Measurements from ENCODE around the gene PSMD9.
A peak's percentile ranks its signal among the peaks of the same experiment; 100 is the strongest.

PSMD9 gene

GRCh38 chr12:121892673-121893561, 4.3 kb downstream of the PSMD9 start:
- Mint-ChIP-seq H3K36me3 (ENCODE audit: low read depth) (peaks cover 22% of the 10 kb centered on the region), H3K27me3 (no peaks in the 10 kb centered on the region), H3K9me3 (no peaks in the 10 kb centered on the region), H3K4me3 (no peak overlapping the region), H3K4me1 (peaks cover 52% of the 10 kb centered on the region), H3K27ac (peak overlapping the region; percentile 16)
- DNase-seq (no peak), ATAC-seq (no peak)

GRCh38 chr12:121893961-121894460, 5.4 kb downstream of the PSMD9 start:
- DNase-seq: no peak
- Mint-ChIP-seq H3K27me3 (no peaks in the 10 kb centered on the region), H3K4me3 (peak overlapping the region; percentile 25), H3K36me3 (ENCODE audit: low read depth) (peaks cover 22% of the 10 kb centered on the region), H3K9me3 (no peaks in the 10 kb centered on the region), H3K27ac (peak overlapping the region; percentile 75), H3K4me1 (peaks cover 43% of the 10 kb centered on the region)
- ATAC-seq: peak; percentile 55

- Mint-ChIP-seq H3K4me1 (peaks cover 37% of the 10 kb centered on the region), H3K9me3 (no peaks in the 10 kb centered on the region), H3K27me3 (no peaks in the 10 kb centered on the region), H3K4me3 (no peak overlapping the region), H3K36me3 (ENCODE audit: low read depth) (peaks cover 26% of the 10 kb centered on the region), H3K27ac (peak overlapping the region; percentile 46)
- DNase-seq (no peak), ATAC-seq (no peak)
Observed at GRCh38 chr12:121894633-121895032, 6.0 kb downstream of the PSMD9 start.

GRCh38 chr12:121898287-121898686, 9.7 kb downstream of the PSMD9 start:
- H3K4me3 Mint-ChIP-seq: no peak overlapping the region

GRCh38 chr12:121899590-121899989, 11.0 kb downstream of the PSMD9 start:
- no peaks in the 10 kb centered on the region for H3K27me3 Mint-ChIP-seq
- no peak overlapping the region for H3K27ac Mint-ChIP-seq
- peaks cover 4% of the 10 kb centered on the region for H3K4me1 Mint-ChIP-seq
- H3K9me3 Mint-ChIP-seq: no peaks in the 10 kb centered on the region
- no peak overlapping the region for H3K4me3 Mint-ChIP-seq
- peaks cover 32% of the 10 kb centered on the region for H3K36me3 Mint-ChIP-seq (ENCODE audit: low read depth)
- no peak for ATAC-seq
- no peak for DNase-seq

More at GRCh38 chr12:121898287-121898686, 9.7 kb downstream of the PSMD9 start:
- H3K36me3 Mint-ChIP-seq (ENCODE audit: low read depth): peaks cover 36% of the 10 kb centered on the region
- H3K27ac Mint-ChIP-seq: no peak overlapping the region
- DNase-seq (no peak), ATAC-seq (no peak)
- peaks cover 17% of the 10 kb centered on the region for H3K4me1 Mint-ChIP-seq
- no peaks in the 10 kb centered on the region for H3K9me3 Mint-ChIP-seq
- no peaks in the 10 kb centered on the region for H3K27me3 Mint-ChIP-seq

GRCh38 chr12:121903202-121903601, 14.6 kb downstream of the PSMD9 start:
- H3K4me3 Mint-ChIP-seq: no peak overlapping the region
- H3K27ac Mint-ChIP-seq: peak overlapping the region; percentile 36
- DNase-seq (no peak), ATAC-seq (no peak)
- H3K4me1 Mint-ChIP-seq: no peaks in the 10 kb centered on the region
- no peaks in the 10 kb centered on the region for H3K27me3 Mint-ChIP-seq
- no peaks in the 10 kb centered on the region for H3K9me3 Mint-ChIP-seq
- H3K36me3 Mint-ChIP-seq (ENCODE audit: low read depth): peaks cover 36% of the 10 kb centered on the region

GRCh38 chr12:121905746-121906145, 17.2 kb downstream of the PSMD9 start:
- peaks cover 8% of the 10 kb centered on the region for H3K4me1 Mint-ChIP-seq
- ATAC-seq (no peak), DNase-seq (no peak)
- H3K4me3 Mint-ChIP-seq: no peak overlapping the region
- no peak overlapping the region for H3K27ac Mint-ChIP-seq
- peaks cover 41% of the 10 kb centered on the region for H3K36me3 Mint-ChIP-seq (ENCODE audit: low read depth)
- no peaks in the 10 kb centered on the region for H3K27me3 Mint-ChIP-seq
- no peaks in the 10 kb centered on the region for H3K9me3 Mint-ChIP-seq

GRCh38 chr12:121908702-121909101, 20.1 kb downstream of the PSMD9 start:
- Mint-ChIP-seq H3K27me3 (no peaks in the 10 kb centered on the region), H3K4me1 (peaks cover 19% of the 10 kb centered on the region), H3K27ac (peak overlapping the region; percentile 32), H3K4me3 (no peak overlapping the region), H3K9me3 (no peaks in the 10 kb centered on the region), H3K36me3 (ENCODE audit: low read depth) (peaks cover 40% of the 10 kb centered on the region)
- peak; percentile 54 for ATAC-seq
- DNase-seq: no peak

GRCh38 chr12:121911824-121912585, 23.4 kb downstream of the PSMD9 start:
- DNase-seq (no peak), ATAC-seq (peak; percentile 71)
- no peak overlapping the region for H3K4me3 Mint-ChIP-seq
- no peaks in the 10 kb centered on the region for H3K9me3 Mint-ChIP-seq
- H3K4me1 Mint-ChIP-seq: peaks cover 19% of the 10 kb centered on the region
- H3K36me3 Mint-ChIP-seq (ENCODE audit: low read depth): peaks cover 36% of the 10 kb centered on the region
- H3K27ac Mint-ChIP-seq: peak overlapping the region; percentile 73
- H3K27me3 Mint-ChIP-seq: no peaks in the 10 kb centered on the region

GRCh38 chr12:121915841-121916321, 27.3 kb downstream of the PSMD9 start:
- Mint-ChIP-seq H3K27me3 (no peaks in the 10 kb centered on the region), H3K9me3 (no peaks in the 10 kb centered on the region), H3K27ac (no peak overlapping the region), H3K4me1 (peaks cover 25% of the 10 kb centered on the region), H3K4me3 (no peak overlapping the region), H3K36me3 (ENCODE audit: low read depth) (peaks cover 29% of the 10 kb centered on the region)
- no peak for DNase-seq
- no peak for ATAC-seq

- Mint-ChIP-seq H3K9me3 (no peaks in the 10 kb centered on the region), H3K4me1 (peaks cover 25% of the 10 kb centered on the region), H3K36me3 (ENCODE audit: low read depth) (peaks cover 26% of the 10 kb centered on the region), H3K4me3 (no peak overlapping the region), H3K27ac (no peak overlapping the region), H3K27me3 (no peaks in the 10 kb centered on the region)
- ATAC-seq (no peak), DNase-seq (no peak)
Observed at GRCh38 chr12:121916719-121917118, 28.1 kb downstream of the PSMD9 start.

GRCh38 chr12:121917950-121918678, 29.5 kb downstream of the PSMD9 start, which contains the start of gene CFAP251:
Gene CFAP251 (plus strand): TSS chr12:121918592. CDS start chr12:121921306, 2,714 bp downstream.
- H3K4me3 Mint-ChIP-seq: peak within 1 kb of the TSS; percentile 76
- DNase-seq: peak; percentile 96
- H3K27ac Mint-ChIP-seq: peak within 1 kb of the TSS; percentile 95
- peaks cover 16% of the 10 kb centered on the region for H3K4me1 Mint-ChIP-seq
- H3K9me3 Mint-ChIP-seq: no peaks in the 10 kb centered on the region
- peaks cover 21% of the 10 kb centered on the region for H3K36me3 Mint-ChIP-seq (ENCODE audit: low read depth)
- ATAC-seq: peak; percentile 98
- H3K27me3 Mint-ChIP-seq: no peaks in the 10 kb centered on the region

GRCh38 chr12:121918679-121919038, 30.1 kb downstream of the PSMD9 start:
- H3K36me3 Mint-ChIP-seq (ENCODE audit: low read depth): peaks cover 19% of the 10 kb centered on the region
- peak overlapping the region; percentile 95 for H3K27ac Mint-ChIP-seq
- H3K4me1 Mint-ChIP-seq: peaks cover 14% of the 10 kb centered on the region
- ATAC-seq: no peak
- H3K27me3 Mint-ChIP-seq: no peaks in the 10 kb centered on the region
- peak overlapping the region; percentile 76 for H3K4me3 Mint-ChIP-seq
- H3K9me3 Mint-ChIP-seq: no peaks in the 10 kb centered on the region
- DNase-seq: no peak

- H3K27ac Mint-ChIP-seq: no peak overlapping the region
- DNase-seq (no peak), ATAC-seq (no peak)
- peaks cover 14% of the 10 kb centered on the region for H3K36me3 Mint-ChIP-seq (ENCODE audit: low read depth)
- peaks cover 14% of the 10 kb centered on the region for H3K4me1 Mint-ChIP-seq
- no peaks in the 10 kb centered on the region for H3K9me3 Mint-ChIP-seq
- H3K27me3 Mint-ChIP-seq: no peaks in the 10 kb centered on the region
- no peak overlapping the region for H3K4me3 Mint-ChIP-seq
Observed at GRCh38 chr12:121921066-121921465, 32.5 kb downstream of the PSMD9 start.
